K562 (cell line): ENCODE data around the gene GEMIN8. TPM values are rescaled to one million over a fixed set of nuclear protein-coding genes. Genes with fewer than 3 reads are reported as not detected.

Source experiments
- CBX3 ChIP-seq, 2 experiments: IDR thresholded peaks; 1 replicate in 1 of 2; 2 replicates in 1 of 2; pipeline ENCODE4 v1.6.1; 2012; ENCODE audit warnings: inconsistent platforms in 2 of 2, low read length in 2 of 2, borderline replicate concordance in 1 of 2, control low read depth in 1 of 2
- EGR1 ChIP-seq: fragments of 450-650 bp; conservative IDR thresholded peaks from 2 replicates; pipeline ENCODE4 v1.6.1; 2017; ENCODE audit warnings: mild to moderate bottlenecking
- FOXJ2 ChIP-seq: fragments of 200-800 bp; sonication (Bioruptor generic); IDR thresholded peaks from 2 replicates; pipeline ENCODE4 v1.6.1; 2016; ENCODE audit warnings: missing genetic modification characterization, missing compliant biosample characterization
- RFX5 ChIP-seq: IDR thresholded peaks from 2 replicates; pipeline ENCODE4 v1.6.1; 2011; ENCODE audit warnings: low read depth, mild to moderate bottlenecking, improper control_type of control experiment, low read length
- STAG1 ChIP-seq: sonication (generic); formaldehyde crosslinking; IDR thresholded peaks from 2 replicates; pipeline ENCODE4 v1.5.0; 2020; ENCODE audit warnings: missing genetic modification reagents, borderline replicate concordance
- ZNF175 ChIP-seq: fragments of 200-800 bp; sonication (Bioruptor generic); IDR thresholded peaks from 2 replicates; pipeline ENCODE4 v1.6.1; 2016; ENCODE audit warnings: low read depth, mild to moderate bottlenecking, missing genetic modification characterization, missing compliant biosample characterization
- polyA plus RNA-seq, 8 experiments: library from polyadenylated mRNA; depleted of rRNA in 4 of 8; stranded (reverse) in 5 of 8; unstranded in 3 of 8; fragments of >200 nt; fragmentation: Nextera tagmentation in 2 of 8; fragmentation: Illumina TruSeq in 1 of 8; extraction: Ambion mirVana in 2 of 8; extraction: Trizol in 1 of 8; gene quantifications; 2 replicates each; pipeline versions ENCODE4 v1.2.1 to v1.2.3, GENCODE V29; 2011 to 2014; ENCODE audit warnings: inconsistent platforms in 1 of 8, missing spikeins in 1 of 8
- total RNA-seq, 7 experiments: library from RNA; depleted of rRNA in 6 of 7; stranded (reverse); fragments of >200 nt in 6 of 7; fragmentation: Illumina TruSeq in 2 of 7; extraction: Trizol in 2 of 7; gene quantifications; 2 replicates each; pipeline versions ENCODE4 v1.2.1 to v1.2.3, GENCODE V29; 2011 to 2021; ENCODE audit warnings: low replicate concordance in 1 of 7
- TF ChIP-seq, protein P1 (sequence below), 2 experiments: fragments of 450-650 bp in 1 of 2; sonication (generic) in 1 of 2; formaldehyde crosslinking in 1 of 2; IDR thresholded peaks; 2 replicates each; pipeline versions ENCODE4 v1.7.1 to v1.9.0; 2016 to 2022; ENCODE audit warnings: inconsistent platforms in 1 of 2, mild to moderate bottlenecking in 1 of 2, missing genetic modification reagents in 1 of 2
- TF ChIP-seq, protein P2 (sequence below): IDR thresholded peaks from 2 replicates; pipeline ENCODE4 v1.6.1; 2011; ENCODE audit warnings: borderline replicate concordance, low read depth, mild to moderate bottlenecking, moderate library complexity, low read length; ENCODE audit not compliant: insufficient read depth, poor library complexity, severe bottlenecking
- TF ChIP-seq, protein P3 (sequence below): fragments of 200-800 bp; sonication (Bioruptor generic); IDR thresholded peaks from 2 replicates; pipeline ENCODE4 v1.6.1; 2016; ENCODE audit warnings: missing genetic modification characterization, missing compliant biosample characterization

GEMIN8 gene
- total and polyA plus RNA-seq, 9 of the 15 experiments (the other 6 are each of a cell fraction or from before 2014, with no cell fraction given): 10.9 to 29.1 (median 16.9) TPM

DNA sequence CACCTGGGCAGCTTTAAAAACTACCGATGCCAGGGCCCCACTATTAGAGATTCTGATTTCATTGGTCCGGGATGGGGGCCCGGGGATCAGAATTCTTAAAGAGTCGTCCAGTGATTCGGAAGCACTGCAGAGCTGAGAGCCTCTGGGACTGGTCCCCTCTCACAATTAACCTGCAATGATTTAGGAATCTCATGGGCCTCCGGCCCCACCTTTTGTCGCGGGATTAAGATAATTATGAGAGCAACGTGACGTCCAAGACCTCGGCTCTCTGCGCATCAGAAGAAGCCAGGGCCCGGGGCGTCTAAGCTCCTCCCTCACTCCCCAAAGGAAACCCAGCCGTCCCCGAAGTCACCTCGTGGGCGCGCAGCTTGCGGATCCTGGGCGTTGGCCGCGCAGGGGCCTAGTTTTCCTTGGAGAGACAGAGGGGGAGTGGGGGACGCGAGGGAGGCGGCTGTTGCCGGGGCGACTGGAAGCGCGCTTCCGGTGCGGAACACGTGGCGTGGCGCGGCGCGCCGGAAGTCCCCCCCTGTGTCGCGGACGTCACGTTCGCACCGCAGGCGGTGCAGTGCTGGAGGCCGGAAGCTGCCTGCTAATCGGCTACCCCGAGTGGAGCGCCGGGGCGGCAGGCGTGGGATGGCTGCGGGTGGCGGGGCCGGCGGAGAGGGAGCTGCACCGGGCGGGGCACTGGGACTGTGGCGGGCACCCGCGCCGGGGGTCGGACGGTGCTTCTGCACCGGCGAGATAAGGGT, at the start of gene GEMIN8 (continued):
- TF ChIP-seq, protein P1, sequence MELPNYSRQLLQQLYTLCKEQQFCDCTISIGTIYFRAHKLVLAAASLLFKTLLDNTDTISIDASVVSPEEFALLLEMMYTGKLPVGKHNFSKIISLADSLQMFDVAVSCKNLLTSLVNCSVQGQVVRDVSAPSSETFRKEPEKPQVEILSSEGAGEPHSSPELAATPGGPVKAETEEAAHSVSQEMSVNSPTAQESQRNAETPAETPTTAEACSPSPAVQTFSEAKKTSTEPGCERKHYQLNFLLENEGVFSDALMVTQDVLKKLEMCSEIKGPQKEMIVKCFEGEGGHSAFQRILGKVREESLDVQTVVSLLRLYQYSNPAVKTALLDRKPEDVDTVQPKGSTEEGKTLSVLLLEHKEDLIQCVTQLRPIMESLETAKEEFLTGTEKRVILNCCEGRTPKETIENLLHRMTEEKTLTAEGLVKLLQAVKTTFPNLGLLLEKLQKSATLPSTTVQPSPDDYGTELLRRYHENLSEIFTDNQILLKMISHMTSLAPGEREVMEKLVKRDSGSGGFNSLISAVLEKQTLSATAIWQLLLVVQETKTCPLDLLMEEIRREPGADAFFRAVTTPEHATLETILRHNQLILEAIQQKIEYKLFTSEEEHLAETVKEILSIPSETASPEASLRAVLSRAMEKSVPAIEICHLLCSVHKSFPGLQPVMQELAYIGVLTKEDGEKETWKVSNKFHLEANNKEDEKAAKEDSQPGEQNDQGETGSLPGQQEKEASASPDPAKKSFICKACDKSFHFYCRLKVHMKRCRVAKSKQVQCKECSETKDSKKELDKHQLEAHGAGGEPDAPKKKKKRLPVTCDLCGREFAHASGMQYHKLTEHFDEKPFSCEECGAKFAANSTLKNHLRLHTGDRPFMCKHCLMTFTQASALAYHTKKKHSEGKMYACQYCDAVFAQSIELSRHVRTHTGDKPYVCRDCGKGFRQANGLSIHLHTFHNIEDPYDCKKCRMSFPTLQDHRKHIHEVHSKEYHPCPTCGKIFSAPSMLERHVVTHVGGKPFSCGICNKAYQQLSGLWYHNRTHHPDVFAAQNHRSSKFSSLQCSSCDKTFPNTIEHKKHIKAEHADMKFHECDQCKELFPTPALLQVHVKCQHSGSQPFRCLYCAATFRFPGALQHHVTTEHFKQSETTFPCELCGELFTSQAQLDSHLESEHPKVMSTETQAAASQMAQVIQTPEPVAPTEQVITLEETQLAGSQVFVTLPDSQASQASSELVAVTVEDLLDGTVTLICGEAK (IDR thresholded peaks at IDR 0.05): peak; percentile 96
- TF ChIP-seq, protein P1 (CRISPR knock-in tag; IDR thresholded peaks at IDR 0.05): no peak
- TF ChIP-seq, protein P2, sequence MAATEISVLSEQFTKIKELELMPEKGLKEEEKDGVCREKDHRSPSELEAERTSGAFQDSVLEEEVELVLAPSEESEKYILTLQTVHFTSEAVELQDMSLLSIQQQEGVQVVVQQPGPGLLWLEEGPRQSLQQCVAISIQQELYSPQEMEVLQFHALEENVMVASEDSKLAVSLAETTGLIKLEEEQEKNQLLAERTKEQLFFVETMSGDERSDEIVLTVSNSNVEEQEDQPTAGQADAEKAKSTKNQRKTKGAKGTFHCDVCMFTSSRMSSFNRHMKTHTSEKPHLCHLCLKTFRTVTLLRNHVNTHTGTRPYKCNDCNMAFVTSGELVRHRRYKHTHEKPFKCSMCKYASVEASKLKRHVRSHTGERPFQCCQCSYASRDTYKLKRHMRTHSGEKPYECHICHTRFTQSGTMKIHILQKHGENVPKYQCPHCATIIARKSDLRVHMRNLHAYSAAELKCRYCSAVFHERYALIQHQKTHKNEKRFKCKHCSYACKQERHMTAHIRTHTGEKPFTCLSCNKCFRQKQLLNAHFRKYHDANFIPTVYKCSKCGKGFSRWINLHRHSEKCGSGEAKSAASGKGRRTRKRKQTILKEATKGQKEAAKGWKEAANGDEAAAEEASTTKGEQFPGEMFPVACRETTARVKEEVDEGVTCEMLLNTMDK: no peak
- TF ChIP-seq, protein P3, sequence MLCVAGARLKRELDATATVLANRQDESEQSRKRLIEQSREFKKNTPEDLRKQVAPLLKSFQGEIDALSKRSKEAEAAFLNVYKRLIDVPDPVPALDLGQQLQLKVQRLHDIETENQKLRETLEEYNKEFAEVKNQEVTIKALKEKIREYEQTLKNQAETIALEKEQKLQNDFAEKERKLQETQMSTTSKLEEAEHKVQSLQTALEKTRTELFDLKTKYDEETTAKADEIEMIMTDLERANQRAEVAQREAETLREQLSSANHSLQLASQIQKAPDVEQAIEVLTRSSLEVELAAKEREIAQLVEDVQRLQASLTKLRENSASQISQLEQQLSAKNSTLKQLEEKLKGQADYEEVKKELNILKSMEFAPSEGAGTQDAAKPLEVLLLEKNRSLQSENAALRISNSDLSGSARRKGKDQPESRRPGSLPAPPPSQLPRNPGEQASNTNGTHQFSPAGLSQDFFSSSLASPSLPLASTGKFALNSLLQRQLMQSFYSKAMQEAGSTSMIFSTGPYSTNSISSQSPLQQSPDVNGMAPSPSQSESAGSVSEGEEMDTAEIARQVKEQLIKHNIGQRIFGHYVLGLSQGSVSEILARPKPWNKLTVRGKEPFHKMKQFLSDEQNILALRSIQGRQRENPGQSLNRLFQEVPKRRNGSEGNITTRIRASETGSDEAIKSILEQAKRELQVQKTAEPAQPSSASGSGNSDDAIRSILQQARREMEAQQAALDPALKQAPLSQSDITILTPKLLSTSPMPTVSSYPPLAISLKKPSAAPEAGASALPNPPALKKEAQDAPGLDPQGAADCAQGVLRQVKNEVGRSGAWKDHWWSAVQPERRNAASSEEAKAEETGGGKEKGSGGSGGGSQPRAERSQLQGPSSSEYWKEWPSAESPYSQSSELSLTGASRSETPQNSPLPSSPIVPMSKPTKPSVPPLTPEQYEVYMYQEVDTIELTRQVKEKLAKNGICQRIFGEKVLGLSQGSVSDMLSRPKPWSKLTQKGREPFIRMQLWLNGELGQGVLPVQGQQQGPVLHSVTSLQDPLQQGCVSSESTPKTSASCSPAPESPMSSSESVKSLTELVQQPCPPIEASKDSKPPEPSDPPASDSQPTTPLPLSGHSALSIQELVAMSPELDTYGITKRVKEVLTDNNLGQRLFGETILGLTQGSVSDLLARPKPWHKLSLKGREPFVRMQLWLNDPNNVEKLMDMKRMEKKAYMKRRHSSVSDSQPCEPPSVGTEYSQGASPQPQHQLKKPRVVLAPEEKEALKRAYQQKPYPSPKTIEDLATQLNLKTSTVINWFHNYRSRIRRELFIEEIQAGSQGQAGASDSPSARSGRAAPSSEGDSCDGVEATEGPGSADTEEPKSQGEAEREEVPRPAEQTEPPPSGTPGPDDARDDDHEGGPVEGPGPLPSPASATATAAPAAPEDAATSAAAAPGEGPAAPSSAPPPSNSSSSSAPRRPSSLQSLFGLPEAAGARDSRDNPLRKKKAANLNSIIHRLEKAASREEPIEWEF (CRISPR knock-in tag): no peak
- TF ChIP-seq STAG1 (CRISPR knock-in tag) (no peak), RFX5 (no peak), EGR1 (peak; percentile 91), CBX3 (IDR thresholded peaks at IDR 0.05; ENCODE audit: borderline replicate concordance in 1 of 2, low read length in 2 of 2) (peak in 1 of 2 experiments; percentile 16; a peak in 1 of 3 replicates), ZNF175 (CRISPR knock-in tag) (no peak), FOXJ2 (tag) (peak; percentile 74)
